ENCODE measurements around the gene MRPL51.

- TF ChIP-seq CTCF (IDR thresholded peaks at IDR 0.05; ENCODE audit: insufficient read depth, low read length) (peak; percentile 91), REST (IDR thresholded peaks at IDR 0.05; ENCODE audit: insufficient replicate concordance, low read depth) (no peak), POLR2AphosphoS5 (IDR thresholded peaks at IDR 0.05; ENCODE audit: low read depth) (no peak)
These were observed 27.4 kb downstream of the MRPL51 start for GRCh38 chr12:6465467-6466183.
